ENCODE measurements around the gene KDM3B.

The KDM3B gene

GRCh38 chr5:138454121-138454520 lies 101.6 kb downstream of the KDM3B start:
- DNase-seq, result no peak

GRCh38 chr5:138455232-138455930 lies 102.9 kb downstream of the KDM3B start:
- no peak for DNase-seq

GRCh38 chr5:138457531-138458275 lies 105.2 kb downstream of the KDM3B start:
- DNase-seq, result no peak

- DNase-seq, result no peak
Measured at GRCh38 chr5:138458384-138458783, 105.9 kb downstream of the KDM3B start.

GRCh38 chr5:138458856-138459255 lies 106.4 kb downstream of the KDM3B start:
- no peak for DNase-seq

GRCh38 chr5:138459311-138459933 lies 106.9 kb downstream of the KDM3B start:
- no peak for DNase-seq

- no peak for DNase-seq
Measured at GRCh38 chr5:138460032-138460693, 107.7 kb downstream of the KDM3B start.

GRCh38 chr5:138461343-138462125 lies 109.0 kb downstream of the KDM3B start:
- peak; percentile 18 for DNase-seq

- peak; percentile 72 for DNase-seq
Measured at GRCh38 chr5:138463419-138464007, 111.0 kb downstream of the KDM3B start.

GRCh38 chr5:138464008-138464387 lies 111.5 kb downstream of the KDM3B start:
- peak; percentile 97 for DNase-seq

GRCh38 chr5:138464388-138465260 lies 112.1 kb downstream of the KDM3B start:
- DNase-seq, result peak; percentile 100

GRCh38 chr5:138465261-138466124 lies 113.0 kb downstream of the KDM3B start, which contains the start of gene EGR1:
EGR1 (plus strand) TSS chr5:138465479; CDS start chr5:138465762, 283 bp downstream.
- peak; percentile 97 for DNase-seq

- peak; percentile 89 for DNase-seq
Measured at GRCh38 chr5:138466125-138466899, 113.8 kb downstream of the KDM3B start.

GRCh38 chr5:138466900-138467710 lies 114.6 kb downstream of the KDM3B start:
- peak; percentile 58 for DNase-seq

- DNase-seq, result no peak
Measured at GRCh38 chr5:138467711-138468132, 115.2 kb downstream of the KDM3B start.

- peak; percentile 50 for DNase-seq
Measured at GRCh38 chr5:138468133-138468965, 115.9 kb downstream of the KDM3B start.

GRCh38 chr5:138468966-138469539 lies 116.6 kb downstream of the KDM3B start:
- DNase-seq, result peak; percentile 56
